IPS-NIHi7 (cell line): Measurements from ENCODE around the gene EPB41.
"Not testable (repeated sequence)": the region's sequence is repeated elsewhere in the genome, so short reads cannot be mapped to it uniquely, and the experiment has no call there.

Source experiments
- DNase-seq: peaks from one replicate; pipeline ENCODE4 v3.0.0; 2012; ENCODE audit warnings: mixed read lengths; ENCODE audit errors: extremely low spot score

EPB41 gene

GRCh38 chr1:28914228-28915030, at the start of gene EPB41:
EPB41 (plus strand) TSS chr1:28914569; CDS start chr1:28987438, 72,869 bp downstream.
- peak; percentile 100 for DNase-seq

GRCh38 chr1:28864695-28865094, 49.7 kb upstream of the EPB41 start:
- DNase-seq, result no peak

- no peak for DNase-seq
These were observed 48.2 kb upstream of the EPB41 start for GRCh38 chr1:28865997-28866650.

- DNase-seq, result no peak
These were observed 46.5 kb upstream of the EPB41 start for GRCh38 chr1:28867850-28868249.

GRCh38 chr1:28869952-28870351, 44.4 kb upstream of the EPB41 start:
- no peak for DNase-seq

GRCh38 chr1:28871631-28872401, 42.6 kb upstream of the EPB41 start:
- DNase-seq, result no peak

- not testable (repeated sequence) for DNase-seq
These were observed 39.2 kb upstream of the EPB41 start for GRCh38 chr1:28875134-28875533.

GRCh38 chr1:28877132-28877781, 37.1 kb upstream of the EPB41 start:
- DNase-seq, result peak; percentile 86

- no peak for DNase-seq
These were observed 35.6 kb upstream of the EPB41 start for GRCh38 chr1:28878796-28879195.

GRCh38 chr1:28882009-28882628, 32.2 kb upstream of the EPB41 start:
- peak; percentile 87 for DNase-seq

GRCh38 chr1:28883242-28883616, 31.1 kb upstream of the EPB41 start:
- DNase-seq, result no peak

GRCh38 chr1:28885472-28885877, 28.9 kb upstream of the EPB41 start:
- DNase-seq, result no peak

GRCh38 chr1:28885977-28886730, 28.2 kb upstream of the EPB41 start:
- DNase-seq, result no peak

- DNase-seq, result peak; percentile 96
These were observed 27.5 kb upstream of the EPB41 start for GRCh38 chr1:28886731-28887418.

GRCh38 chr1:28887419-28887834, 26.9 kb upstream of the EPB41 start:
- DNase-seq, result no peak

- peak; percentile 53 for DNase-seq
These were observed 26.3 kb upstream of the EPB41 start for GRCh38 chr1:28887835-28888682.

- DNase-seq, result no peak
These were observed 25.5 kb upstream of the EPB41 start for GRCh38 chr1:28888915-28889314.

GRCh38 chr1:28889357-28889756, 25.0 kb upstream of the EPB41 start:
- DNase-seq, result no peak

- DNase-seq, result no peak
These were observed 23.9 kb upstream of the EPB41 start for GRCh38 chr1:28890435-28890834.
